ENCODE results near the gene THBS1. TPM values are rescaled to one million over a fixed set of nuclear protein-coding genes. Genes with fewer than 3 reads are reported as not detected.

THBS1 gene
- total RNA-seq, 2 donors from 2014 or later, result 0.66 to 3.5 TPM

DNA sequence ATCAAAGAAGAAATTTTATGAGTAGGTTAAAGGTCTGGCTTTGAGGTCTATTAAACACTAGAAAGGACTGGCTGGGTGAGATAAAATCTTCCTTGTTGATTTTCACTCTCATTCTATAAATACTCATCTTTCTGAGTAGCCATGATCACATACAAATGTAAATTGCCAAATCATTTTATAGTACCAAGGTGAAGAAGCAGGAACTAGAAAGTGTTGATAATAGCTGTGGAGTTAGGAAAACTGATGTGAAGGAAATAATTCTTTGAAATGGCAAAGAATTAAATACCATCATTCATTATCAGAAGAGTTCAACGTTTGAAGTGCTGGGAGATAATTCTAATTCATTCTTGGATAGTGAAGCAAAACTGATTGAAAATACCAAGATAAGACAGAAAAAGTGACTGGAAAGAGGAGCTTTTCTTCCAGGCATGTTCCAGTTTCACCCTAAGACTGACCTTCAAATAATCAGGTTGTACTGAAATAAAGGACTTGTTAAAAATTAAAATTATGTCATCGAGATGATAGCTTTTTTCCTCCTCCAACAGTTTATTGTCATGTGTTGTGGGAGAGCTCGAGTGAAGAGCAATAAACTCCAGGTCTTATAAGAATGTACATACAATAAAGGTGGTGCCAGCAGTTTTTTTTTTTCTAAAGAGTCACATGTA lies 17.4 kb downstream of the THBS1 start:
- Mint-ChIP-seq H3K9me3 (no peaks in the 10 kb centered on the region), H3K27ac (no peak overlapping the region), H3K36me3 (ENCODE audit: low read depth) (peaks cover 6% of the 10 kb centered on the region), H3K27me3 (no peaks in the 10 kb centered on the region), H3K4me3 (no peak overlapping the region), H3K4me1 (peaks cover 5% of the 10 kb centered on the region)
- no peak for ATAC-seq (replicated peaks)

DNA sequence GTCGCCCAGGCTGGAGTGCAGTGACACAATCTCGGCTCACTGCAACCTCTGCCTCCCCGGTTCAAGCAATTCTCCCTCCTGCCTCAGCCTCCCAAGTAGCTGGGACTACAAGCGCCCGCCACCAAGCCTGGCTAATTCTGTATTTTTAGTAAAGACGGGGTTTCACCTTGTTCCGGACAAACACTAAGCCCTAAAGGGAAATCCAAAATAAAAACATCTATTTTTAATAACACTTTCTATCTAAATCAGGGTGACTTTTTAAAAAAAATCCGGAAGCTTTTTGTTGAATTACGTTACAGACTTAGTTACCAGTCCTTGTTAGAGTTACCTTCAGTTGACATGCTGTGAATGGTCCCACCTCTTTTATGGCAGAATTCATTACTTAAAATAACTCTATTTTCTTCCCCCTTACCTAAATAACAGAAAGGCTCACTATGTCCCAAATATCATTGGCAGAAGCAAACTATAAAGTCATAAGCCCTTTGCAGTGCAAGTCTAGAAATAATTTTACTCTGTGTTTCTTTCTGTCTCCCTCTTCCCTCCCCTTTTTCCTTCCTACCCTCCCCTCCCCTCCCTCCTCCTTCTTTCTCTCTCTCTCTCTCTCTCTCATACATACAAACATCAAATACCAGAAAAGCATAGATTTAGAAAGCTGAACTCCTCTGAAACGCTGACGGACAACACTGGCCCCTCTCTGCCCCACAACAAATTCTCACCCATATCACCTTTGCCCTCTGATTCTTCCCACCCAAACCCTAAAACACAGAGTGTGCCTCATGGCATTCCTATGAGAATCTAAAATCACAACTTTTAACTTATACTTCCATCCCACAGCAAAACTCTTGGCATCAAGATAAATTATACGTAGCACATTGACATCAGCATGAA lies 18.3 kb downstream of the THBS1 start:
- Mint-ChIP-seq H3K36me3 (ENCODE audit: low read depth) (peaks cover under 1% of the 10 kb centered on the region), H3K9me3 (no peaks in the 10 kb centered on the region), H3K27me3 (no peaks in the 10 kb centered on the region), H3K27ac (no peak overlapping the region), H3K4me3 (no peak overlapping the region), H3K4me1 (no peaks in the 10 kb centered on the region)
- no peak for ATAC-seq (replicated peaks)

DNA sequence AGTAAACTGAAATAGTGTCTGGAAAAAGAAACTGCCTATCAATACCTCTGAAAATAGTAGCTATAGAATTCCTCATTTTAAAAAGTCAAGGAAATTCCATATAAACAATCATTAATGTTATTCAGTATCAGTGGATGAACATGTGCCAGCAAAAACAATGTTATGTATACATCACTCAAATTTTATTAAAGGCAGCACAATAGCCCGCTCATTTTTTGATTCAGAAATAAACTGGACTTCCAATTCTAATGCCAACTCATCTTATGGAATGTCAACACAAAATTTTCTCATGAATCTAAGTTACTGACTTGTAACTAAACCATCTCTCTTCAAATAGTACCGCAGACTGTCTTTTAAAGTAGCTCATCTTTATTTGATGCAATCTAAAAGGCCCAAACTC lies 19.0 kb downstream of the THBS1 start:
- Mint-ChIP-seq H3K4me3 (no peak overlapping the region), H3K27me3 (no peaks in the 10 kb centered on the region), H3K27ac (no peak overlapping the region), H3K9me3 (no peaks in the 10 kb centered on the region), H3K4me1 (no peaks in the 10 kb centered on the region), H3K36me3 (ENCODE audit: low read depth) (no peaks in the 10 kb centered on the region)
- no peak for ATAC-seq (replicated peaks)

DNA sequence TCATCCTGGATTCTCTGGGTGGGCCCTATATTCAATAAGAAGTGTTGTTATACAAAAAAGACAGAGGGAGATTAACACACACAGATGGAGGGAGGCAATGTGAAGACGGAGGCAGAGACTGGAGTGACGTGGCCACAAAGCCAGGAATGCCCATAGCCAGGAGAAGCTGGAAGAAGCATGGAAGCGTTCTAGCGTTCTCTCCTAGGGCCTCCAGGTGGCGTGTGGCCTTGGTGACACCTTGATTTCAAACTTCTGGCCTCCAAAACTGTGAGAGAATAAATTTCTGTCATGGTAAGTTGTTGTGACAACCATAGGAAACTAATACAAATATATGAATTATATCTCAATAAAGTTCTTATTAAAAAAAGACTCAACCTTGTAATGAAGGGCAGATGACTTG lies 21.3 kb downstream of the THBS1 start:
- Mint-ChIP-seq H3K27ac (no peak overlapping the region), H3K4me3 (no peak overlapping the region), H3K4me1 (no peaks in the 10 kb centered on the region), H3K9me3 (no peaks in the 10 kb centered on the region), H3K36me3 (ENCODE audit: low read depth) (no peaks in the 10 kb centered on the region), H3K27me3 (no peaks in the 10 kb centered on the region)
- no peak for ATAC-seq (replicated peaks)

DNA sequence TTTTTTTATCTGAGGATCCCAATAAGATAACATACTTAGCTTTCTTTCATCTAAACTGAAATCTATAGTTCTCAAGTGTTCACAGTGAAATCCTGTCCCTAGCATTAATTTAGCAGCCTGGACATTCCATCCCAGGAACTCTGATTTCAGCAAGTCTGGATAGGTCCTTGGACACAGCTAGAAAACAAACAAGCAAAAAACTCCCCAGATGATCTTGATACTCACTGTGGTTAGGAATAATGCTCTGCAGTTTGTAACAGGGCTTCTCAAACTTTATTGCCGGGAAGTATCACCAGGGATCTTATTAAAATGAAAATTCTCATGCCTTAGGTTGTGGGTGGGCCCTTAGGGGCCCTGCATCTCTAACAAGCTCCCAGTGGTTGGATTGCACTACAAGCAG lies 24.3 kb downstream of the THBS1 start:
- Mint-ChIP-seq H3K4me3 (no peak overlapping the region), H3K27ac (no peak overlapping the region), H3K4me1 (no peaks in the 10 kb centered on the region), H3K9me3 (no peaks in the 10 kb centered on the region), H3K27me3 (no peaks in the 10 kb centered on the region), H3K36me3 (ENCODE audit: low read depth) (no peaks in the 10 kb centered on the region)
- no peak for ATAC-seq (replicated peaks)

DNA sequence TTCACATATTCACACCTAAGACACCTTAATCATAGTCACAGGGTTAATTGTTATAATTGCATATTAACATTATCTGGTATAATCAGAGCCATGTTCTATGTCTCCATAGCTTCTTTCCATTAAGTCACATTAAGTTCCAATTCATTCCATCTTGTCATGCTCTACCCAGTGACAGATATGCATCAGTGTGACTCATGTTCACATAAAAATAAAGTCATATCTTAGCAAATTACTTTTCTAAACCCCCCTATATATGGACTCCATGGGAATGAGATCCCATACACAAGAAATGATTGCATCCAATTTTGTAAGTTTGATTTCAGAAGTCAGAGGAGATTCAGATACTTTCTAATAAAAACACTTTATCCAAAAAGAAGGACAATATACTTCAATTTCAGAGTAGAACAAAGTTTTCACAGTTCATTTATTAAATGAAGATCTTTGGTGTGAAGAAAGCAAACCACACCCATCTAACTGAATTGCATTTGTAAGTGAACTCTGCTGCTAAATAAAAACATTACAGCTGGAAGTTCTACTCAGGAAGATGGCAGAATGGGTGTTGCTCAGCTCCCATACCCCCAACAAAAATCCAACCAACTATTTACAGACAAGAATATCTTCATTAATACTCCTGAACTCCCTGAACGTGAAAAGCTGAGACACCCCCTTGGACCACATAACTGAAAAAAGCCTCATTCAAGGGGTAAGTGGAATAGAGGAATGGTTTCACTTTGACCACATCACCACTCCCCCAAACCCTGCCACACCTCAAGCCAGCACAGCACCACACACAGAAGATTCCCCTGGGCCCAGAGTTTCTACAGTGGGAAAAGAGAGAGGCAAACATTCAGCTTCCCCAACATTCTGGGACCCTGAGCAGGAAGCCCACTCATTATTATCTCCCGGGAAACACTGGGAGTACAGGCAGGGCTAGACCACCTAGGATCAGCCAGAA lies 27.6 kb downstream of the THBS1 start:
- H3K4me3 Mint-ChIP-seq, result no peak overlapping the region
- no peaks in the 10 kb centered on the region for H3K4me1 Mint-ChIP-seq
- no peaks in the 10 kb centered on the region for H3K36me3 Mint-ChIP-seq (ENCODE audit: low read depth)
- no peaks in the 10 kb centered on the region for H3K27me3 Mint-ChIP-seq
- no peak overlapping the region for H3K27ac Mint-ChIP-seq
- no peak for ATAC-seq (replicated peaks)
- H3K9me3 Mint-ChIP-seq, result peaks cover 17% of the 10 kb centered on the region

DNA sequence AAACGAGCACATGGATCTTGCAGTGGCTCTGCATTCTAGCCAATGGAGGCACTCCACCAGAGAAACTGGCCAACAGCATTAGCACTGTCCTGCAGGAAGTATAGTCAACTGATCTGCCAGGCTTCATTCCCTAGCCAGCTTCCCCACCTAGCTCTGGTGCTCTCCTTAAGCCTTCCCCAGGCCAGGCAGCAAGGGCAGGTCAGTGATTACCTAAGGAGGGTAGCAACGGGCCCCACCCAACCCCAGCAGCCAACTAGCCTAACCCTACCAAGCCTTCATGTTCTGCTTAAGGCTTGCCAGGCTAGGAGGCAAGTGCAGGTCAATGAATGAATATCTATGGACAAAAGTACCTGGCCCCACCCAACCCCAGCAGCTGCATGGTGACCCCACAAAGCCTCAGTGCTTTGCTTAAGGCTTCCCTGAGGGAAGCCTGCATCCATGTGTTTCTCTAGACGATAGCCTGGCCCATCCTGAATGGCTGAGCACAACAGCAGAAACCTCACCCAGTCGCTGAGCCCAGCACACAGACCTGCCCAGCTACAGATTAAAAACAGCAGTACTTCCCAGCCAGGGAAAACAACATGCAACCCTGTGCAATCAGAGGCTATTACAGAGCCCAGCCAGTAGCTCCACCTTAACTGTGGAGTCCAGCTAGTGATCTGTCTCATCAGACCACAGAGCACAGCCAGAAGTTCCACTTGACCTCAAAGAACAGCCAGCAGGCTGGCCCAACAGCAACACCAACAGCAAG lies 28.5 kb downstream of the THBS1 start:
- no peak for ATAC-seq (replicated peaks)
- Mint-ChIP-seq H3K36me3 (ENCODE audit: low read depth) (no peaks in the 10 kb centered on the region), H3K4me3 (no peak overlapping the region), H3K9me3 (peaks cover 17% of the 10 kb centered on the region), H3K27ac (no peak overlapping the region), H3K4me1 (no peaks in the 10 kb centered on the region), H3K27me3 (no peaks in the 10 kb centered on the region)

DNA sequence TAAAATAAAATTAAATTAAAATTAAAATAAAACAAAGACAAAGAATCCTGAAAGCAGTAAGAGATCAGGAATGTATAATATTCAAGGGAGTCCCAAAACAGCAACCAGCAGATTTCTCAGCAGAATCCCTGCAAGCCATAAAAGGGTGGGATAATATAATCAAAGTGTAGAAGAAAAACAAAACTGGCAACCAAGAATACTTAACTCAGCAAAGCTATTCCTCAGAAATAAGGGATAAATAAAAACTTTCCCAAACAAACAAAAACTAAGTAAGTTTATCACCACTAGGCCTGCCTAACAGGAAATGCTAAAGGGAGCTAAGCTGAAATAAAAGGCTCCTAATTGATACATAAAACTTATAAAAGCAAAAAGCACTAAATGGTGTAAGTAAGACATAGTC lies 29.8 kb downstream of the THBS1 start:
- Mint-ChIP-seq H3K9me3 (peaks cover 22% of the 10 kb centered on the region), H3K4me1 (no peaks in the 10 kb centered on the region), H3K27me3 (no peaks in the 10 kb centered on the region), H3K4me3 (no peak overlapping the region), H3K36me3 (ENCODE audit: low read depth) (no peaks in the 10 kb centered on the region), H3K27ac (no peak overlapping the region)
- no peak for ATAC-seq (replicated peaks)

DNA sequence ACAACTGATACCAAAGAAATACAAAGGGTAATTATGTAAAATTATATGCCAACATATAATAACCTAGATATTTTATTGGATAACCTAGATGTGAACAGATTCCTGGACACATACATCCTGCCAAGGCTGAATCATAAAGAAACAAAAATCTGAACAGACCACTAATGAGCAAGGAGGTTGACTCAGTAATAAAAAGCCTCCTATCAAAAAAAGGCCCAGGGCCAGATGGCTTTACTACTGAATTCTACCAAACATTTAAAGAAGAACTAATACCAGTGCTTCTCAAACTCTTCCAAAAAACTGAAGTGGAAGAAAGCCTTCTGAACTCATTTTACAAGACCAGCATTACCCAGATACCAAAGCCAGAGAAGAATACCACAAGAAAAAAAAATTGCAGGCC lies 32.4 kb downstream of the THBS1 start:
- ATAC-seq (replicated peaks), result no peak
- Mint-ChIP-seq H3K27me3 (no peaks in the 10 kb centered on the region), H3K27ac (no peak overlapping the region), H3K36me3 (ENCODE audit: low read depth) (no peaks in the 10 kb centered on the region), H3K4me3 (no peak overlapping the region), H3K4me1 (peaks cover 6% of the 10 kb centered on the region), H3K9me3 (peaks cover 26% of the 10 kb centered on the region)

DNA sequence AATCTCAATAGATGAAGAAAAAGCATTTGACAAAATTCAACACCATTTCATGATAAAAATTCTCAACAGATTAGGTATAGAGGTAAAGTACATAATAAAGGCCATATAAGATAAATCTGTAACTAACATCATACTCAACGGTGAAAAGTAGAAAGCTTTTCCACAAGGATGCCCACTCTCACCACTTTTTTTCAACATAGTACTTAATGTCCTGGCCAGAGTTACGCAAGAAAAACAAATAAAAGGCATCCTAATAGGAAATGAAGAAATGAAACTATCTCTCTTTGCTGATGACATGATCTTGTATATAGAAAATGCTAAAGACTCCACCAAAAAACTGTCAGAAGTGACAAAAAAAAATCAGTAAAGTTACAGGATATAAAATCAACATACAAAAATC lies 33.0 kb downstream of the THBS1 start:
- no peak overlapping the region for H3K27ac Mint-ChIP-seq
- H3K4me3 Mint-ChIP-seq, result no peak overlapping the region
- no peaks in the 10 kb centered on the region for H3K27me3 Mint-ChIP-seq
- no peak for ATAC-seq (replicated peaks)
- peaks cover 26% of the 10 kb centered on the region for H3K9me3 Mint-ChIP-seq
- H3K4me1 Mint-ChIP-seq, result peaks cover 6% of the 10 kb centered on the region
- no peaks in the 10 kb centered on the region for H3K36me3 Mint-ChIP-seq (ENCODE audit: low read depth)

DNA sequence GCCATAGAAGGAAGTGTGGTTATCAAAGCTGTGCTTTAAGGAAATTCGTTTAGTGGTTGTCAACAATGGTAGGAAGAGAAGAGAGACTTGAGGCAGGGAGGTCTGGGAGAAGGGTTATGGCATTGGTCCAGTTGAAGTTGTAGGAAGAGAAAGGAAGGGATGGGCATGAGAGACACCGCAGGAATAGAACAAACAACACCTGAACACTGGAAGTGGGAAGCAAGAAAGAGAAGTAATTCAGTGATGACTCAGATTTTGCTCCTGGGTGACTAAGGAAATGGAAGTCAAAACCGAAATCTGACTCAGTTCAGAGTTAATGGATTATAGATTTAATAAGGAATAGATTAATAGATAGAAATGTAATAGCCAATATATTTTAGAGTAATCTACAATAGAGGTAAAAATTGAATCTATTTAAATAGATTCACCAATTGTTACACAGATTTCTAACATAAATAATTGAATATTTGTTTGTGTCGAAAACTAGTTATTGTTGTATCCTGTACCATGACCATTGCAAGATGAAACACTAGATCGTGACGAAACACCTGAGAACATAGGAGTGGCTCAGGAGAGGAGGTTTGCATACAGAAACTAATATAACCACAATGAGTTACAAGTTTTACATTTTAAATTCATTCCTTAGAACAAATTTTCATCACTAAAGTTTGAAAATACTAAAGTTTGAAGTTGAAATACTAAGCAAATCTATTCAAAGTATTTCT lies 36.0 kb downstream of the THBS1 start:
- no peak overlapping the region for H3K27ac Mint-ChIP-seq
- peaks cover 7% of the 10 kb centered on the region for H3K4me1 Mint-ChIP-seq
- H3K27me3 Mint-ChIP-seq, result no peaks in the 10 kb centered on the region
- no peak overlapping the region for H3K4me3 Mint-ChIP-seq
- peak; percentile 51 for ATAC-seq (replicated peaks)
- H3K9me3 Mint-ChIP-seq, result peaks cover 19% of the 10 kb centered on the region
- no peaks in the 10 kb centered on the region for H3K36me3 Mint-ChIP-seq (ENCODE audit: low read depth)

DNA sequence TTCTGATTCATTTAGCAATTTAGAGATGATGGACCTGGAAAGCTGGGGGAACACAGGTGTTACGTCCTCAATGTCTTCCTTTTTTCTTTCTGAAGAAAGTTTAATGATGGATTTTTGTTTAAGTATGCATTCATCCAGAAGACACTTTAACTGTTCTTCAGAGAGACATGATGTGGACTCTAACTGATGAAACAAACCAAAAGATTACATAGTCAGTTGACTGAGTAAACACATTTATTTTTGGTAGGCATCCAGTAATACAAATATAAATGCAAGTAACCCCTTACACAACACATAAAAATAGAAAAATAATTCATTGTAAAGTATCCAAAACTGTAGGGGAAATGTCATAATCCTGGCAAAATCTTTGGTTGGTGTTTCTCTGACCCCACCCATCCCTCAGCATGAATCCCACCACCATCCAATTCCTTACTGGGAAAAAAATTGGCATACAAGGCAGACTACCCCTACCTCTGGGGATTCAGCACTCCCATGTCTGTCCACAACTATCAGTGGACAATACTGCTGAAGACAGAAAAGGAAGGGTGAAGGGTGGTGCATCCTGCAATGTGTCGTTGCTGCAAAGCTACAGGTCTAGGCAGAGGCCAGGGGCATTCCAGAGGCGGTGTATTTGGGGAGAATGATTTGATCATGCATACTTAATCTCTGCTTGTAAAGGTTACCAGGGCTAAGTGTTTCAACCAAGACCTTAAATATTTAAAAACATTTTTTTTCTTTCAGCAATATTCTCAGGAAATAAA lies 37.4 kb downstream of the THBS1 start:
- peaks cover 14% of the 10 kb centered on the region for H3K9me3 Mint-ChIP-seq
- H3K27me3 Mint-ChIP-seq, result no peaks in the 10 kb centered on the region
- no peak overlapping the region for H3K4me3 Mint-ChIP-seq
- H3K4me1 Mint-ChIP-seq, result peaks cover 19% of the 10 kb centered on the region
- H3K36me3 Mint-ChIP-seq (ENCODE audit: low read depth), result no peaks in the 10 kb centered on the region
- H3K27ac Mint-ChIP-seq, result no peak overlapping the region
- ATAC-seq (replicated peaks), result no peak

DNA sequence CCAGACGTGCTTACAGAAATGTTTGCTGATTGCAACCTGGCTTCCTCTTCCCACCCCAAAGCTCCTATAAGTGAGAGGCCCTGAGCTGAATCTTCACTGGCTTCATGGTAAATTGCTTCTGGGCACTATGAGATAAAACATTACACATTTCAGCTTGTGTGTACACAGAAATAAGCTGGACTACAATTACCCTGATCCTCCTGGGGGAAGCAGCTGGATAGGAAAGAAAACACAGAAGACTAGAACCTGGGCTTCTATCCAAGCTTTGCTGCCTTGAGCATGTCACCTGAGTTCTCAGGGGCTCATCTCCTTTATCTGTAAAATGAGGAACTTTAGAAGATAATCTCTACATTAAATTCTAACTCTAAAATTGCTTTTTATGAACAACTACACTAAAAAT lies 40.3 kb downstream of the THBS1 start:
- no peak overlapping the region for H3K27ac Mint-ChIP-seq
- no peak for ATAC-seq (replicated peaks)
- no peaks in the 10 kb centered on the region for H3K27me3 Mint-ChIP-seq
- no peak overlapping the region for H3K4me3 Mint-ChIP-seq
- H3K4me1 Mint-ChIP-seq, result peaks cover 45% of the 10 kb centered on the region
- peaks cover 12% of the 10 kb centered on the region for H3K9me3 Mint-ChIP-seq
- H3K36me3 Mint-ChIP-seq (ENCODE audit: low read depth), result peaks cover 5% of the 10 kb centered on the region

Data from activated T-helper 17 cell treated with anti-CD3 and anti-CD28 coated beads, Interleukin-2, amount 50 U/mL, for 72 hours (primary cell).